ENCODE data around the gene SPTBN4. TPM values are rescaled to one million over a fixed set of nuclear protein-coding genes. Genes with fewer than 3 reads are reported as not detected.
"Not testable (repeated sequence)": the region's sequence is repeated elsewhere in the genome, so short reads cannot be mapped to it uniquely, and the experiment has no call there.

Gene SPTBN4
- total and polyA plus RNA-seq, 2 of the 4 experiments (the other 2 are of a cell fraction) = 0.72 to 0.91 TPM

DNA sequence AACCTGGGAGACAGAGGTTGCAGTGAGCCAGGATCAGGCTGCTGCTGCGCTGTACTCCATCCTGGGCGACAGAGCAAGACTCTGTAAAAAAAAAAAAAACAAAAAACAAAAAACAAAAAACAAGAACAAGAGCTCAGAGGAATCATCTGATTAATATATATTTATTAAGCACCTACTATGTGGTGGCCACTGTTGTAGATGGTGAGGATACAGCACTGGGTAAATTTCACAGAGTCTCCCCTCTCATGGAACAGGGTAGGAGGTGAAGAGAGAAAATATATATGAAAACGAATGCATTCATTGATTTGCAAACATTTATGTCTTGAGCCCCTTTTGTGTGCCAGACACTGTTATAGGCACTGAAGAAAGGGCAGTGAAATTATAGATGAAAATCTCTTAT lies 35.1 kb upstream of the SPTBN4 start:
- Histone ChIP-seq H3K18ac (ENCODE audit: low read depth, low read length) (no peak overlapping the region), H2BK120ac (ENCODE audit: low read depth, low read length) (no peak overlapping the region), H2AK5ac (ENCODE audit: low read depth, low read length) (no peak overlapping the region), H3K36me3 (ENCODE audit: control insufficient read depth, insufficient read depth, low read length) (no peaks in the 10 kb centered on the region), H4K8ac (ENCODE audit: low read depth in 2 of 2, low read length in 2 of 2) (no peak overlapping the region), H3K79me1 (ENCODE audit: low read depth in 1 of 2, low read length in 2 of 2) (peaks cover 6% of the 10 kb centered on the region in 2 experiments; a peak in 3 of 4 replicates), H3K4ac (ENCODE audit: low read depth, low read length) (no peak overlapping the region), H2BK15ac (ENCODE audit: low read depth, low read length) (no peak overlapping the region), H3K9me3 (ENCODE audit: control insufficient read depth, insufficient read depth, low read length) (no peaks in the 10 kb centered on the region), H3K9me1 (ENCODE audit: insufficient read depth, low read length) (no peaks in the 10 kb centered on the region), H3K4me1 (ENCODE audit: control insufficient read depth, insufficient read depth, low read length) (peaks cover 11% of the 10 kb centered on the region), H3K56ac (ENCODE audit: extremely low read depth, insufficient read depth, low read length) (no peak overlapping the region), H2AK9ac (replicated peaks; ENCODE audit: low read depth, low read length, poor library complexity) (no peak overlapping the region), H2BK5ac (ENCODE audit: low read depth, low read length, poor library complexity, severe bottlenecking) (no peak overlapping the region), H3K9ac (ENCODE audit: low read depth, low read length) (no peak overlapping the region), H3K27me3 (ENCODE audit: control insufficient read depth, insufficient read depth, low read length) (no peaks in the 10 kb centered on the region), H3K27ac (ENCODE audit: insufficient read depth, low read length) (no peak overlapping the region), H4K20me1 (ENCODE audit: insufficient read depth, low read length) (no peaks in the 10 kb centered on the region), H3K14ac (replicated peaks; ENCODE audit: low read depth, low read length) (no peak overlapping the region), H3K23ac (ENCODE audit: low read depth, low read length) (no peak overlapping the region), H2BK20ac (ENCODE audit: low read depth, low read length) (no peak overlapping the region), H3K4me3 (ENCODE audit: insufficient read depth, low read depth, low read length) (no peak overlapping the region), H3K4me2 (ENCODE audit: low read depth, low read length) (no peak overlapping the region), H2AFZ (replicated peaks; ENCODE audit: low read length, poor library complexity) (no peak overlapping the region), H4K5ac (ENCODE audit: low read depth, low read length) (no peak overlapping the region), H4K91ac (ENCODE audit: insufficient read depth, low read depth, low read length) (no peak overlapping the region)
- dilution Hi-C loops (cut with HindIII; ENCODE audit: low sequenced_read_pairs, unreplicated experiment) (no loop called here), intact Hi-C loops (cut with micrococcal nuclease) (no loop called here), in situ Hi-C loops (cut with MboI; ENCODE audit: low sequenced_read_pairs) (no loop called here)
- DNase-seq = no peak
- CTCF ChIA-PET = interaction anchor here (0.5 kb wide), 1 partner anchor 245 kb away, joined by 3 read pairs; no protein-coding TSS in a partner anchor
- POLR2A ChIA-PET (ENCODE audit: unreplicated experiment) = no interaction called here
- TF ChIP-seq SMC3 (IDR thresholded peaks at IDR 0.05; ENCODE audit: low read depth, low read length) (no peak), RAD21 (IDR thresholded peaks at IDR 0.05; ENCODE audit: low read length) (no peak), MXI1 (IDR thresholded peaks at IDR 0.05; ENCODE audit: borderline replicate concordance, low read depth, low read length) (no peak), RCOR1 (IDR thresholded peaks at IDR 0.05; ENCODE audit: insufficient replicate concordance, low read length) (no peak), CHD1 (IDR thresholded peaks at IDR 0.05; ENCODE audit: low read depth, low read length) (no peak), USF2 (IDR thresholded peaks at IDR 0.05; ENCODE audit: low read depth, low read length) (no peak)
- no peak for ATAC-seq (ENCODE audit: low read depth)
- no CpG with 5 or more reads among the region's 3 CpGs for WGBS, 2 experiments (ENCODE audit: extremely low coverage in 2 of 2, insufficient read length in 1 of 2)
- BruUV-seq (replicated peaks) = no TSS peak

DNA sequence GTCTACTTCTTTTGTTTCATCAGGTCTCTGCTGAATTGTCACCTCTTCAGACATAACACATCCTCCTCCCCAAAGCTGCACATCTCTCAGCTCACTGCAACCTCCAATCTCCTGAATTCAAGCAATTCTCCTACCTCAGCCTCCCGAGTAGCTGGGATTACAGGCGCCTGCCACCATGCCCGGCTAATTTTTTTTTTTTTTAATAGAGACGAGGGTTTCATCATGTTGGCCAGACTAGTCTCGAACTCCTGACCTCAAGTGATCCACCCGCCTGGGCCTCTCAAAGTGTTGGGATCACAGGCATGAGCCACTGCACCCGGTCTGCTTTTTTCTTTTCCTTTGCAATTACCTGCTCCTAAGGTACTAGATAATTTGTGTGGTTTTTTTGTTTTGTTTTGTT lies 34.0 kb upstream of the SPTBN4 start:
- DNase-seq; H3K9me1 ChIP-seq (ENCODE audit: insufficient read depth, low read length); H3K18ac ChIP-seq (ENCODE audit: low read depth, low read length); BruUV-seq (replicated peaks); intact Hi-C loops (cut with micrococcal nuclease); H2BK15ac ChIP-seq (ENCODE audit: low read depth, low read length); H3K9me3 ChIP-seq (ENCODE audit: control insufficient read depth, insufficient read depth, low read length); H3K4me3 ChIP-seq (ENCODE audit: insufficient read depth, low read depth, low read length); H3K79me1 ChIP-seq (ENCODE audit: low read depth in 1 of 2, low read length in 2 of 2); H3K27me3 ChIP-seq (ENCODE audit: control insufficient read depth, insufficient read depth, low read length); H2AK9ac ChIP-seq (replicated peaks; ENCODE audit: low read depth, low read length, poor library complexity); H4K20me1 ChIP-seq (ENCODE audit: insufficient read depth, low read length); ATAC-seq (ENCODE audit: low read depth); H2BK20ac ChIP-seq (ENCODE audit: low read depth, low read length); H3K36me3 ChIP-seq (ENCODE audit: control insufficient read depth, insufficient read depth, low read length); in situ Hi-C loops (cut with MboI; ENCODE audit: low sequenced_read_pairs); dilution Hi-C loops (cut with HindIII; ENCODE audit: low sequenced_read_pairs, unreplicated experiment); H3K23ac ChIP-seq (ENCODE audit: low read depth, low read length): not testable (repeated sequence)
- H4K5ac ChIP-seq (ENCODE audit: low read depth, low read length) = peak overlapping the region; percentile 64; the same call in 1 of the 2 replicates
- H3K9ac ChIP-seq (ENCODE audit: low read depth, low read length) = peak overlapping the region; percentile 87
- H2AFZ ChIP-seq (replicated peaks; ENCODE audit: low read length, poor library complexity) = peak overlapping the region; percentile 4
- peak overlapping the region; percentile 75 for H3K4me2 ChIP-seq (ENCODE audit: low read depth, low read length)
- H2BK5ac ChIP-seq (ENCODE audit: low read depth, low read length, poor library complexity, severe bottlenecking) = peak overlapping the region; percentile 86
- H2BK120ac ChIP-seq (ENCODE audit: low read depth, low read length) = peak overlapping the region; percentile 78; the same call in 1 of the 2 replicates
- peak overlapping the region; percentile 98 for H4K91ac ChIP-seq (ENCODE audit: insufficient read depth, low read depth, low read length)
- CTCF ChIA-PET = interaction anchor here (0.6 kb wide), 1 partner anchor 202 kb away, joined by 3 read pairs; no protein-coding TSS in a partner anchor
- H2AK5ac ChIP-seq (ENCODE audit: low read depth, low read length) = peak overlapping the region; percentile 85; the same call in 1 of the 2 replicates
- peak overlapping the region; percentile 91 for H3K27ac ChIP-seq (ENCODE audit: insufficient read depth, low read length)
- peak overlapping the region; percentile 94; the same call in 1 of the 2 replicates for H3K14ac ChIP-seq (replicated peaks; ENCODE audit: low read depth, low read length)
- WGBS, 2 experiments (ENCODE audit: extremely low coverage in 2 of 2, insufficient read length in 1 of 2) = no CpG with 5 or more reads among the region's 7 CpGs
- peaks cover 11% of the 10 kb centered on the region for H3K4me1 ChIP-seq (ENCODE audit: control insufficient read depth, insufficient read depth, low read length)
- POLR2A ChIA-PET (ENCODE audit: unreplicated experiment) = interaction anchor here (1.0 kb wide), 1 partner anchor 12 kb away, joined by 3 read pairs; no protein-coding TSS in a partner anchor
- H3K56ac ChIP-seq (ENCODE audit: extremely low read depth, insufficient read depth, low read length) = peak overlapping the region; percentile 98; the same call in 1 of the 2 replicates
- peak overlapping the region; percentile 96 for H3K4ac ChIP-seq (ENCODE audit: low read depth, low read length)
- peak overlapping the region; percentile 93 to 99; a peak in 3 of 4 replicates for H4K8ac ChIP-seq (ENCODE audit: low read depth in 2 of 2, low read length in 2 of 2)
